Coronary artery (tissue), 2 donors: ENCODE measurements around the gene UMAD1.

Source experiments
- DNase-seq: peaks from one replicate; pipeline ENCODE4 v3.0.0-alpha.2; 2017; ENCODE audit warnings: low spot score
- H3K27ac ChIP-seq, 2 donors: fragments of 200-600 bp; sonication (generic); one replicate each; pipeline ENCODE4 v1.5.1; 2016 to 2019
- H3K4me3 ChIP-seq: fragments of 200-600 bp; sonication (generic); 2 replicates; pipeline ENCODE4 v1.5.1; 2016; ENCODE audit warnings: mild to moderate bottlenecking, moderate library complexity
- TF ChIP-seq, protein P1 (sequence below): fragments of 200-600 bp; sonication (generic); IDR thresholded peaks from one replicate; pipeline ENCODE4 v1.5.1; 2019; ENCODE audit warnings: antibody characterized with exemption

The UMAD1 gene

DNA sequence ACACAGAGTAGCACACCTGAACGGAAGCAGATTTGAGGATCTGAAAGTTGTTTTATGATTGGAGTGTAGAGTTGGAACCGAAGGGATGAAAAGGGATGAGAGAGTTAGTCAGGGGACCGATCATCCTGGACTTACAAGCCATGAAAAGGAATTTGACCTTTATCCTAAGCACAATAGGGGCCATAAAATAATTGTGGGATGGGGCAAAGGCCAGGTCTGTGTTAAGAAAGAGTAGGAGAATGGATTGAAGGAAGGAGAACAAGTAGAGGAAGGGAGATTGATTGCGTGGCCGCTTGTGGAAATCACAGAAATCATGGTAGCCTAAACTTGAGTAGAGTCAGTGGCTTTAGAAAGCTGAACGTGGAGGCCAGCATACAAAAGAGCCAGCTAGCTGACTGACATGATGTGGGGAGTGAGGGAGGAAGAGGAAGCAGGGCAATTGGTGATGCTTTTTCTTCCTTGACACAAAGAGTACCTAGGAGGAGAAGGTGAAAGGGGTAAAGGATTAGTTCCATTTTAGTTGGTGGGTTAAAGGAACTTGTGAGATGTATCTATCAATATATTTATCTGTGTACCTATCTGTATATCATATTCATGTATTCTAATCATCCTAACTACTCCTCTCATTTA is 144.9 kb downstream of the UMAD1 start:
- DNase-seq: no peak
- Histone ChIP-seq H3K4me3 (no peak overlapping the region), H3K27ac (no peak overlapping the region)
- TF ChIP-seq, protein P1, sequence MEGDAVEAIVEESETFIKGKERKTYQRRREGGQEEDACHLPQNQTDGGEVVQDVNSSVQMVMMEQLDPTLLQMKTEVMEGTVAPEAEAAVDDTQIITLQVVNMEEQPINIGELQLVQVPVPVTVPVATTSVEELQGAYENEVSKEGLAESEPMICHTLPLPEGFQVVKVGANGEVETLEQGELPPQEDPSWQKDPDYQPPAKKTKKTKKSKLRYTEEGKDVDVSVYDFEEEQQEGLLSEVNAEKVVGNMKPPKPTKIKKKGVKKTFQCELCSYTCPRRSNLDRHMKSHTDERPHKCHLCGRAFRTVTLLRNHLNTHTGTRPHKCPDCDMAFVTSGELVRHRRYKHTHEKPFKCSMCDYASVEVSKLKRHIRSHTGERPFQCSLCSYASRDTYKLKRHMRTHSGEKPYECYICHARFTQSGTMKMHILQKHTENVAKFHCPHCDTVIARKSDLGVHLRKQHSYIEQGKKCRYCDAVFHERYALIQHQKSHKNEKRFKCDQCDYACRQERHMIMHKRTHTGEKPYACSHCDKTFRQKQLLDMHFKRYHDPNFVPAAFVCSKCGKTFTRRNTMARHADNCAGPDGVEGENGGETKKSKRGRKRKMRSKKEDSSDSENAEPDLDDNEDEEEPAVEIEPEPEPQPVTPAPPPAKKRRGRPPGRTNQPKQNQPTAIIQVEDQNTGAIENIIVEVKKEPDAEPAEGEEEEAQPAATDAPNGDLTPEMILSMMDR: no peak

DNA sequence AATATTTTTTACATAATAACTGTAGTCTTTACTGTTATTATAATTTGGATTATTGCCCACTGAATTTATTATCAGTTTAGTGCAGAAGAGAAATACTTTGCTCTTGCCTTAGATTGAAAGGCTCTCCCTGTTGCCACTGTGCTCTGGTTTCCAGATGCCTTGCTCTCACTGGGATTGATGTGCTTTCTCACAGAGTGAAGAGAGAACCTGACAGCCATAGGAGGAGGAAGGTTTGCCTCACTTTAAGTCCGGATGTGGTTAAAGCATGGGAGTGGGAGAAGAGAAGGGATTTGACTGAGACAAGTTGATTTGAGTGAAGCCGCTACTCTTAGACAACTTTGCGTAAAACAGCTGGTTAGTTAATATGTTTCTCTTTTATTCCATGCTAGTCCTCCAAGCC is 146.0 kb downstream of the UMAD1 start:
- H3K4me3 ChIP-seq: no peak overlapping the region
- DNase-seq: no peak
- H3K27ac ChIP-seq: no peak overlapping the region
- TF ChIP-seq, protein P1: no peak

DNA sequence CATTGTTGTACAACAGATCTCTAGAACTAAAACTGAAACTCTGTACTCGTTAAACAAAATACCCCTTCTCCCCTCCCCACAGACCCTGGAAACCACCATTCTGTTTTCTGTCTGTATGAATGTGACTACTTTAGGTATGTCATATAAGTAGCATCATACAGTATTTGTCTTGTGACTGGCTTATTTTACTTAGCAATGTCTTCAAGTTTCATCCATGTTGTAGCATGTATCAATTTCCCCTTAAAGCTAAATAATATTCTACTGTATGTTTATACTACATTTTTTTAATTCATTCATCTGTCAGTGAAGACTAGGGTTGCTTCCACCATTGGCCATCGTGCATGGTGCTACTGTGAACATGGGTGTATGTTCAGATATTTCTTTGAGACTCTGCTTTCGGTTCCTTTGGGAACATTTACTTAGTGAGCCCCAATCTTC is 149.0 kb downstream of the UMAD1 start:
- TF ChIP-seq, protein P1: no peak
- no peak overlapping the region for H3K27ac ChIP-seq
- no peak for DNase-seq
- no peak overlapping the region for H3K4me3 ChIP-seq

DNA sequence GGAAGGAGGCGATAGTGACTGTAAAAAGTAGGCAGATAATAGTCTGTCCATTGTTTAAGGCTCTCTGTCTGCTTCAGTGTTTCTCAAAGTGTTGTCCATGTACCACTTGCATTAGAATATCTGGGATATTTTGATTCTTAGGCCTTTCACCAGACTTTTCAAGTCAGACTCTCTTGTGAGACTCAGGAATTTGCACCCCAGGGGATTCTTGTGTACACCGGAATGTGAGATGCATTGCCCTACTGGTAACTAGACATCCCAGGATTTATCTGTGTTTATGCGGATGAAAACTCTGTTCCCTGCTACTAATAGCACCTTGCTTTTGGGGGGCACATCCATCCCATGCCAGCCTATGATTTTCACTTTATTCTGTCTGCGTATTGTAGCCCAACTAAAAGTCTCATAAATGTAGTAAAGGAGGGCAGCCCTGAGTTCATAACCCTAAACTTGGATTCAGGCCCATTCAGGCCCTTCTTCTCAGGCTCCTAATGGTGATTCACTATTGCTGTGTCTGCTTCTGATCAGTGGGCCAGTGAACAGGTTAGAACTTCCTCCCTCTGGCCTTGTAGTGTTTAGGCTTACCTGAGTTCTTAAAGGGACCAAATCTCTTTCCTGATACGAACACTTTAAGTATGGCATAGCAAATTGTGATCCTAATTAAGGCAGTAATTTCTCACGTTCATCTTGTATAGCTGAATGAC is 149.6 kb downstream of the UMAD1 start:
- DNase-seq: no peak
- H3K27ac ChIP-seq: no peak overlapping the region
- H3K4me3 ChIP-seq: no peak overlapping the region
- TF ChIP-seq, protein P1: no peak

DNA sequence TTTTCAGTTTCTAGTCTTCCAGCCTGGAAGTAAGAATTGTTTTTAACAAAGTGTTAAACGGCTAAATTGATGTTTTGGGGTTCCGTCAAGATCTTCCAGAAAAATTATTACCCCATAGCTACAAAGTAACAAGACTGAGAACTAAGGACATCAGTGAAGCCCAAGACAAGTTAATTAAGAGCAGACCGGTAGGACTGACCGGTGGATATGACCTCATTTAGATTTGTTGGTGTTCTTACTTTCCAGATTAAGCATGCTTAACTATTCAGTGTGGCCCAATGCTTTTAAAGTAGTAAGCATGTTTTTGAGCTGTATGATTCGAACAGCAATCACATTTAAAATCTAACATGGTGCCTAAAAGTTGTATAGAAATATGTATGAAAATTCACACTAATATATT is 151.0 kb downstream of the UMAD1 start:
- H3K4me3 ChIP-seq: no peak overlapping the region
- TF ChIP-seq, protein P1: no peak
- no peak overlapping the region for H3K27ac ChIP-seq
- no peak for DNase-seq

DNA sequence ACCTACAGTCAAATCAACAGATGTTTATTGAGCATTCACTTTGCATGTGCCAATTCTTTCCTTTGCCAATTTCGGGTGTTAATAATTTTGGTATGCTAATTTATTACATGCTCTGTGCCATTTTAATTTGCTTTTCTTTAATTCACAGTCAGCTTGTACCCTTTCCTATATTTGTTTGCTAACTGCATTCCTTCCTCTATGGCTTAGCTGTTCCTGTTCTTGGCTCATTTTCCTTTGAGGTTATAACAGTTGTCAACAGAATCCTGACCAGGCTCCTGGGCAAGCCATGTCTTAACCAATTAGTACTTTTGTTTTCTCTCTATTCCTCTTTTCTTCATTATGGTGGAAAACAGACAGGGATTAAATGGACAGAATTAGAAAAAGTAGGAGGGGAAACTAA is 151.5 kb downstream of the UMAD1 start:
- TF ChIP-seq, protein P1: no peak
- no peak overlapping the region for H3K27ac ChIP-seq
- no peak overlapping the region for H3K4me3 ChIP-seq
- DNase-seq: no peak

DNA sequence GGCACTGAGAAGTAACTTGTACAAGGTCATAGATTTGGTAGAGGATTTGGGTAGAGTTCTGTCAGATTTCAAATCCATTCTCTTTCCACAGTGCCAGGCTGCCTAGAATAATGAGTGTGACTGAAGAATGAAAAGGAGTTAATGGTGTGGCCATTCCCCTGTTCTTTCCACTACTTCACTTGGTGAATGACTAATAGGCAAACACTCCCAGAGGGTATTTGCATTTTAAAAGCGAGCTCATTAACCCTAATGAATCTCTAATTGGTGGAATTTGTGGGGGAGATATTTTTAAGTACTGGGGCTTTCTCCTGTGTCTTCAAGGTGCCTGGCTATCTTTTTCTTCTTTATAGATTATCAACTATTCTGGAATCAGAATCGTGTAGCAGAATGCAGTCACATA is 152.7 kb downstream of the UMAD1 start:
- no peak overlapping the region for H3K4me3 ChIP-seq
- DNase-seq: no peak
- no peak overlapping the region for H3K27ac ChIP-seq
- TF ChIP-seq, protein P1: no peak
